G401 (cell line): ENCODE data around the gene GAREM1. TPM values are rescaled to one million over a fixed set of nuclear protein-coding genes. Genes with fewer than 3 reads are reported as not detected.
A peak's percentile ranks its signal among the peaks of the same experiment; 100 is the strongest.

Experiments
- DNase-seq: peaks from one replicate; pipeline ENCODE4 v3.0.0-alpha.2; 2015; ENCODE audit warnings: low spot score
- in situ Hi-C: cut with HindIII; loops from 2 replicates; pipeline ENCODE4 v1.10.0; 2016; ENCODE audit warnings: low sequenced_read_pairs, mixed read lengths
- total RNA-seq: library from RNA; depleted of rRNA; stranded (reverse); fragments of >200 nt; shearing (Covaris generic); gene quantifications from 2 replicates; pipeline ENCODE4 v1.2.3, GENCODE V29; 2014

GAREM1 gene
- total RNA-seq, 1 experiment from 2014 or later = not detected

- DNase-seq = no peak
- in situ Hi-C loops = no loop called here
Observed at GRCh38 chr18:32431753-32432152, 38.9 kb downstream of the GAREM1 start.

- no peak for DNase-seq
- in situ Hi-C loops = no loop called here
Observed at GRCh38 chr18:32429402-32429801, 41.3 kb downstream of the GAREM1 start.

DNA sequence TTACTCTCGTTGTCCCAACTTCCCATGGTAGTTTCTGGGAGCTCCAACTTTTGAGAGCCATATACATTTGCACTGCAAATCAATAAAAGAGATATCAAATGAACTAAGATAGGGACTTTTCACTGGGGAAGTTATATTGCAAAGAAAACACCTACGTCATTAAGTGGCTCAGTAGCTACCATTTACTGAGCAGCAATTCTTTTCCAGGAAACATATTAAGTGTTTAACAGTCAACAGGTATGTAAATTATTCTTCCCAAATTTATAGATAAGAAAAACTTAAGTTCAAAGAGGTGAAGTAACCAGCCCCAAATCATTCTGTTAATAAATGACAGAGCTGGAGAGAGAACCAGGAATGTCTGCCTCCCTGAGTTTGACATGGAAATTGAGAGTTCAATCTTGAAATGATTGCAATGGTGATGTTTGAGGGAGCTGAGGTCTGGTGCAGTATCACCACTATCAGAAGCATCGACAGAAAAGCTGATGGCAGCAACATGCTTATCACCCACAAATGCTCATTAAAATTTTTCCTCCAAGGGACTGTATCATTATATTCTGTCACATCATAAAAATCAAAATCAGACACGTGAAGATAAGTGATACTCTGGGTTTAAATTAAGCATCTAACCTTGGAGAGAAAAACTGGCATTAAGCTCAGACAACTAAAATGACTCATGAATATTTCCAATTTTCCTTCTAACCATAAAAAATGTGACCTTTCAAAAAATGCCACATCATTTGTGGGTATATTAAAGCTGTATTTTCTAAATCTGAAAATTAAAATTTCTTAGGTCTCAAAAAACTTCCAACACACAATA, 43.4 kb downstream of the GAREM1 start:
- in situ Hi-C loops = no loop called here
- no peak for DNase-seq

- DNase-seq = no peak
Observed at GRCh38 chr18:32425466-32425865, 45.2 kb downstream of the GAREM1 start.

GRCh38 chr18:32424696-32425095, 46.0 kb downstream of the GAREM1 start:
- in situ Hi-C loops = no loop called here
- no peak for DNase-seq

More at GRCh38 chr18:32425466-32425865, 45.2 kb downstream of the GAREM1 start:
- in situ Hi-C loops = no loop called here

GRCh38 chr18:32422978-32423740, 47.5 kb downstream of the GAREM1 start:
- no peak for DNase-seq
- in situ Hi-C loops = no loop called here

DNA sequence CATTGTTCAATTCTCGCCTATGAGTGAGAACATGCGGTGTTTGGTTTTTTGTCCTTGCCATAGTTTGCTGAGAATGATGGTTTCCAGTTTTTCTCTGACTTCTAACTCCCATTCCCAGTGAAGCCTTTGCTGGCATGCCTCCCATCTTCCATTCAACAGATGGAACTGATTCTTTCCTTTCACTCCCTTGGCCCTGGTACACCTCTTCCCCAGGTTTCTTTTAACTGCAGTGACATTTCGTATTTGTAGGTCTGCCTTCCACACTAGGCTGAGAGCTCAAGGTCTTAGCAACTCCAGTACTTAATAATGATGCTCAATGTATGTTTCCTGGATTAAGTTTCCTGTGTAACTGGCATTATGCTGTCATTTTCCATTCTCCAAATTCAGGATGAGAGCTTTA, 48.5 kb downstream of the GAREM1 start:
- DNase-seq = peak; percentile 90
- in situ Hi-C loops = no loop called here

DNA sequence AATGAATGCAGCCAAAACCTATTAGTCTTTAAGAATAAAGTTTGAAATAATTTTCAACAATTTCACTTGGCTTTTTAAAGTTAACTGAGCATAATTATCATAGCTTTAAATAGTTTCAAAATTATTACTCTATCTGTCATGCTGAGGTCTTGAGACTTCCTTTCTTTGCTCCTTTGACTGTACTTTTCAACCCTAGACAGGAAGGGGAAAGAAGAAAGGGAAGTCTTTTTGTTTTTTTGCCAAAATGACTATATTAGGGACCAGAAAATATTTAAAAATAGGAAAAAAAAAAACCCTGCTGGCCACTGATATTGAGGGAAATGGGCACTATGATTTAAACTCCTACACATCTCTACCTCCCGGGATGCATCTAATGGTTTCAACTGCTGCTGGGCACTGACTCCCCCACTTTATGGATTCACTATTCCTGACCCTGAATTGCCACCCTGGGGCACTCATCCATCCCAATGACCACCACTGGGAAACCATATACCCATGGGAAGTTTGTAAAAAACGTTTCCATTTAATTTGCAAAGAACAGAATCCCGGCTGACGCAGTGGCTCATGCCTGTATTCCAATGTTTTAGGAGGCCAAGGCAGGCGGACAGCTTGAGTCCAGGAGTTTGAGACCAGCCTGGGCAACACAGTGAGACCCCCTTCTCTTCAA, 50.5 kb downstream of the GAREM1 start:
- in situ Hi-C loops = no loop called here

DNA sequence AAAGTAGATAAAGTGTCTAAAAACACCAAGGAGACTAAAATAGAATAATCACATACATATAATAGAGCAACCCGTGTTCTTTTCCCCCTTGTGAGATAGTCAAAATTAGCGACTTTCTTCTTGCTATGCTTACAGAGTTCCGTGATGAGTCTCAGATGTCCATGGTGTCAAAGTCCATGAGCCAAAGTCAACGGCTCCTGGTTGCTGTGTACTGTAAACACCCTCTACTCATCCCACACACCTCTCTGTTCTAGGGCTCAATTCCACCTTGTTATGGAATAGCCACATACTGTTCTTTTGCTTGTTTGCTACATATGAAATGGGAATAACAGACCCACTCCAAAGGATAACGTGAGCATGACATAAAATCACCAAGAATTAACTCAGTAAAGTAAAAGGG, 52.5 kb downstream of the GAREM1 start:
- in situ Hi-C loops = no loop called here
- DNase-seq = no peak

More for the DNA sequence above, 50.5 kb downstream of the GAREM1 start:
- no peak for DNase-seq

DNA sequence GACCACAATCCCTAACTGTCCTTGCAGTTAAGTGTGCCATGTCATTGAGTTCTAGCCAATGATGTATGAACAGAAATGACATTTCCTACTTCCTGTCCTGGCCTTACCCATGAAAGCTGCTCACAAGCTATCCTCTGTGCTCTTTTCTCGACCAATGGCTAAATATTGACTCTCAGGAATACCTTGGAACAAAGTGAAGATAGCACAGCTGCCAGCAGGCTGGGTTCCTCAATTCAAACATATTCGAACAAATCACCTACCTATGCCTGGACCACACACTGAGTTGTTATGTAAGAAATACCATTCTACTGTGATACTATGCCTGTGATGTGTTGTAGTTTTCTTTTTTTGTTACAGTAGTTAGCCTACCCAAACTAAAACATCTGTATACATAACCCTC, 65.1 kb downstream of the GAREM1 start:
- in situ Hi-C loops = no loop called here
- no peak for DNase-seq

GRCh38 chr18:32401621-32402020, 69.1 kb downstream of the GAREM1 start:
- no peak for DNase-seq
- in situ Hi-C loops = no loop called here

- in situ Hi-C loops = no loop called here
- no peak for DNase-seq
Observed at GRCh38 chr18:32393407-32393806, 77.3 kb downstream of the GAREM1 start.

DNA sequence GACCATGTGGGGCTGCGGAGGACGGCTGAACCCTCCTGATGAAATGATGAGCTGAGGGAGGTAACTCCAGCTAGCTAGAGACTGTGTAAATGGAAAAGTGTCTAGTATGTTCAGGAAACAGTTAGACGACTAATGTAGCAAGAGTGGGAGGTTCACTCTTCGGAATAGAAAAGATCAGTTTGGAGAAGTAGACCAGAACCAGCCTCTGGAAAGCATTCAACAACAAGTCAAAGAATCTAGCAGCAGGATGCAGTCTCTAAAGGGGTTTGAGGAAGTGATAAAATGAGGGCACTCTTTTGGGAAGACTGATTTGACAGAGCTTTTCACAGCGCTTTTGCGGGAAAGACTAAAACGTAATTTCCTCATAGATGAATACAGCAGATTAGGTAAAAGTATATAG, 79.6 kb downstream of the GAREM1 start:
- no peak for DNase-seq
- in situ Hi-C loops = no loop called here

DNA sequence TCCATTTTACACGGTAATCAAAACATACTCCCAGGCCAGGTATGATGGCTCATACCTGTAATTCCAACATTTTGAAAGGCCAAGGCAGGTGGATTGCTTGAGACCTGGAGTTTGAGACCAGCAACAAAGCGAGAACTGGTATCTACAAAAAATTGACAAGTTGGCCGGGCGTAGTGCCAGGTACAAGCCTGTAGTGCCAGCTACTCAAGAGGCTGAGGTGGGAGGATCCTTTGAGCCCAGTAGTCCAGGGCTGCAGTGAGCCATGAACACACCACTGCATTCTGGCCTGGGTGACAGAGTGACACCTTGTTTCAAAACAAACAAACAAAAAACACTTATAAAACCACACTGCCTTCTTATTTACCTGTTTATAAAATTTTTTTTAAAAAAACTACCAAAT, 80.8 kb downstream of the GAREM1 start:
- in situ Hi-C loops = no loop called here
- peak; percentile 55 for DNase-seq

- in situ Hi-C loops = no loop called here
- DNase-seq = no peak
Observed at GRCh38 chr18:32389191-32389590, 81.5 kb downstream of the GAREM1 start.

- in situ Hi-C loops = no loop called here
- peak; percentile 94 for DNase-seq
Observed at GRCh38 chr18:32386471-32386870, 84.2 kb downstream of the GAREM1 start.

DNA sequence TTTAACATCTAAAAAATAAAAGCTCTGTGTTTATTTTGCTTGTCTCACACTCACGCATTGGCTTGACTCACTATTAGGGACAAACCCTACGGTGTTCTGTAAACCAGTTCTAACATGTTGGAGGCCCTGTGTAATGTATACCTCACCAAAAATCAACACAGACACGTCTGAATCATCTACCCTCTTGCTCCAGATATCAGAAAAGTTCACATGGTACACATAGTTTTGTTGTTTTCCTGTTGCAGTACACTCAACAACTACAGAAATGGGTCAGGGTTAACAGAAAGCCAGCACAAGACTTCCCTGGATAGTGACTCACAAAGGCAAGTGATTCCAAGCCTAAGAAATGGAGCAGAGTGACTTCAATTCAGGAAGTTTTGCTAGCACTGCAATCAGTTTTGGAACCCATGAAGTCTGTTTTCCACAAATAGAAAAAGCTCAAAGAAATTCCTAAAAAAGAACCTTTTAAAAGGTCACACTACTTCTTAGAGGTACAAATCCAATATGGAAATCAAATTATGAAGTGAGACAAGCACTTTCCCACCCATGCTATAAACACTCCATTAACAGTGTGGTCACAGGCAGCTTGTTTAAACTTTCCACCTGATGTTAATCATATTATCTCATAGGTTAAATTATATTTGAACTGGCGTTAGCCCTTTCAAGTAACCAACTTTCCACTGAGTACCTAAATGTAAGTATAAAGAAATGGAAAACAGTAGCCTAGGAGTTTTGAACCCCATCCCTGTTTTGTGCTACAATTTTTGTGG, 87.4 kb downstream of the GAREM1 start:
- in situ Hi-C loops = no loop called here
- DNase-seq = no peak

DNA sequence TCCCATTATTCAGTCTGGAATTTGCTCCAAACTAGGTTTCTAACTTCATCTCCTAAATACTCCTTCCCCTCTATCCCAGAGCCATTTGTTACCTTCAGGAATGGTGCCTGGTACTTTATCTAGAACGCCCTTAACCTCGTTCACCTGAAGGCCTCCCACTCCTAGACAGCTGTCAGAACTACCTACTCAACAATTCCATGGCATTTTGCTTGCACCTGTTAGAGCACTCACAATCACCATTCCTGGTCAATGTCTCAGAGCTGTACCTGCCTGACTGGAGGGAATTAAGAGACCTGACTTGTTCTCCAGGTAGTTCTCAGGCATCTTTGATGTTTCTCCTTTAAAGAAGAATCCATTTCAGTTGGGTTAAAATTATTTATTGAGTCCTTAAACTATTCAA, 88.9 kb downstream of the GAREM1 start:
- in situ Hi-C loops = no loop called here
- no peak for DNase-seq

DNA sequence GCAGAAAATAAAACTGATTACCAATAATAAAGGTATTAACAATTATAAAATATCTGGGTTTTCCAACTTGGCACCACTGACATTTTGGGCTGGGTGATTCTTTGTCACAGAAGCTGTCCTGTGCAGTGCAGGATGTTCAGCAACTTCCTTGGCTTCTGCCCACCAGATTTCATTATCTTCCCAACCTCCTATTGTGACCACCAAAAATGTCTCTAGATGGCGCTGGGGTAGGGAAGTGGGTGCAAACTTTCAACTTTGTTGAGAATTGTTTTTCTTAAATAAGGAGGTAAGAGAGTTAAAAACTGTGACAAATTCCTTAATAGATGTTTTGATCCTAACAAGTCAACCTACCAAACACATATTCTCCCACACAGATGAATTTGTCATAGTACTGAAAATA, 90.1 kb downstream of the GAREM1 start:
- in situ Hi-C loops = no loop called here
- no peak for DNase-seq
